ENCODE results near the gene ADD1. TPM values are rescaled to one million over a fixed set of nuclear protein-coding genes. Genes with fewer than 3 reads are reported as not detected.

ADD1 gene
- total RNA-seq, 2 experiments from 2014 or later = 153 TPM

DNA sequence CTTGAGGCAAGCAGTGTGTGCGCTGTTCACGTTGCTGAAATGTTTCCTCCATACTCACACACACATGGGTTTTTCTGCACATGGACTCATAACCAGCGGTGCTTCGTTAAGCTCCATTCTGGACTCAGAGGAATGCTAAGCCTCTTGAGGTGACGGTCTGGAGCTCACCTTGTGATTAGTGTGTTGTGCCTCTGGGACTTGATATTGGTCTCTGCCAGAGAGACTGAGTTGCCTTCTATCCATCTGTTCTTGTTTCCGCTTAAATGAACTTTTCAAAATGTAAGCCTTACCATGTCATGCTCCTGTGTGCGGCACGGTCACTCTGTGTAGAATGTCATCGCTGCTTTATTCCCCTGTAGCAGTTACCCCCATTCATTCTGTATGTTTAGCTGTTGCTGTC is 42.5 kb downstream of the ADD1 start:
- Histone ChIP-seq H3K9me3 (ENCODE audit: control insufficient read depth in 1 of 2, insufficient read depth in 1 of 2, low read length in 2 of 2) (no peaks in the 10 kb centered on the region), H3K27me3 (ENCODE audit: control insufficient read depth in 1 of 2, insufficient read depth in 2 of 2, low read length in 2 of 2) (no peaks in the 10 kb centered on the region), H3K36me3 (ENCODE audit: insufficient read depth, low read length) (peaks cover 78% of the 10 kb centered on the region), H3K27ac (ENCODE audit: low read depth in 1 of 2, low read length in 2 of 2) (no peak overlapping the region), H3K4me3 (ENCODE audit: low read length) (no peak overlapping the region), H3K4me1 (ENCODE audit: insufficient read depth, low read length) (no peaks in the 10 kb centered on the region)
- ChIA-PET POLR2A (no interaction called here), CTCF (no interaction called here)
- H3K27me3 Mint-ChIP-seq = no peaks in the 10 kb centered on the region
- ATAC-seq (ENCODE audit: poor library complexity) (no peak), DNase-seq (no peak)
- intact Hi-C loops (cut with DNase I, micrococcal nuclease) = no loop called here
- TF ChIP-seq, protein P1, sequence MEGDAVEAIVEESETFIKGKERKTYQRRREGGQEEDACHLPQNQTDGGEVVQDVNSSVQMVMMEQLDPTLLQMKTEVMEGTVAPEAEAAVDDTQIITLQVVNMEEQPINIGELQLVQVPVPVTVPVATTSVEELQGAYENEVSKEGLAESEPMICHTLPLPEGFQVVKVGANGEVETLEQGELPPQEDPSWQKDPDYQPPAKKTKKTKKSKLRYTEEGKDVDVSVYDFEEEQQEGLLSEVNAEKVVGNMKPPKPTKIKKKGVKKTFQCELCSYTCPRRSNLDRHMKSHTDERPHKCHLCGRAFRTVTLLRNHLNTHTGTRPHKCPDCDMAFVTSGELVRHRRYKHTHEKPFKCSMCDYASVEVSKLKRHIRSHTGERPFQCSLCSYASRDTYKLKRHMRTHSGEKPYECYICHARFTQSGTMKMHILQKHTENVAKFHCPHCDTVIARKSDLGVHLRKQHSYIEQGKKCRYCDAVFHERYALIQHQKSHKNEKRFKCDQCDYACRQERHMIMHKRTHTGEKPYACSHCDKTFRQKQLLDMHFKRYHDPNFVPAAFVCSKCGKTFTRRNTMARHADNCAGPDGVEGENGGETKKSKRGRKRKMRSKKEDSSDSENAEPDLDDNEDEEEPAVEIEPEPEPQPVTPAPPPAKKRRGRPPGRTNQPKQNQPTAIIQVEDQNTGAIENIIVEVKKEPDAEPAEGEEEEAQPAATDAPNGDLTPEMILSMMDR (IDR thresholded peaks at IDR 0.05) = no peak
- H3K27ac Mint-ChIP-seq = peak overlapping the region; percentile 17
- H3K4me3 Mint-ChIP-seq = no peak overlapping the region
- peaks cover 79% of the 10 kb centered on the region for H3K36me3 Mint-ChIP-seq (ENCODE audit: low read depth)
- H3K4me1 Mint-ChIP-seq (ENCODE audit: low read depth) = peaks cover 15% of the 10 kb centered on the region
- no peaks in the 10 kb centered on the region for H3K9me3 Mint-ChIP-seq

DNA sequence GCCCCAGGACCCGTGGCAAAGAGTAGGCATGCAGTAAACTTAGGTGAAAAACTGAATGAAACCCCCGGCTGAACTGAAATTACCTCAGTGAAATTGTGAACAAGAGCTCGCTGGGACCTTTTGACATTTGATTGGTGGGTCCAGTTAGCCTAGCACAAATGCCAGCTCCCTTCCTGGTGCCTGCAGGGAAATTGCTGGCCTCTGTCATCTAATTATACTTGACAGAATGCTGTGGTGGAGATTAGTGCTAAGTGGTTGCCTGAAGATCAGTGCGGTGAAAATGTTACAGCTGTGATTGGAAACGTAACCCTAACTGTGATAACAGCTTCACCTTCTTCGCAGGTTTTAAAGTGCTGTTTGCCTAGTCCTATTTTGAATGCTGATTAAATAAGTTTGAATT is 43.0 kb downstream of the ADD1 start:
- H3K4me3 ChIP-seq (ENCODE audit: low read length) = no peak overlapping the region
- Mint-ChIP-seq H3K36me3 (ENCODE audit: low read depth) (peaks cover 78% of the 10 kb centered on the region), H3K4me3 (no peak overlapping the region), H3K27ac (no peak overlapping the region), H3K4me1 (ENCODE audit: low read depth) (peaks cover 15% of the 10 kb centered on the region), H3K9me3 (no peaks in the 10 kb centered on the region), H3K27me3 (no peaks in the 10 kb centered on the region)
- POLR2A ChIA-PET = no interaction called here
- TF ChIP-seq, protein P1 (IDR thresholded peaks at IDR 0.05) = no peak
- CTCF ChIA-PET = no interaction called here
- H3K27me3 ChIP-seq (ENCODE audit: control insufficient read depth in 1 of 2, insufficient read depth in 2 of 2, low read length in 2 of 2) = no peaks in the 10 kb centered on the region
- no peak overlapping the region for H3K27ac ChIP-seq (ENCODE audit: low read depth in 1 of 2, low read length in 2 of 2)
- no peak for ATAC-seq (ENCODE audit: poor library complexity)
- peaks cover 75% of the 10 kb centered on the region for H3K36me3 ChIP-seq (ENCODE audit: insufficient read depth, low read length)
- DNase-seq = no peak
- H3K9me3 ChIP-seq (ENCODE audit: control insufficient read depth in 1 of 2, insufficient read depth in 1 of 2, low read length in 2 of 2) = no peaks in the 10 kb centered on the region
- no peaks in the 10 kb centered on the region for H3K4me1 ChIP-seq (ENCODE audit: insufficient read depth, low read length)
- intact Hi-C loops (cut with DNase I, micrococcal nuclease) = no loop called here

DNA sequence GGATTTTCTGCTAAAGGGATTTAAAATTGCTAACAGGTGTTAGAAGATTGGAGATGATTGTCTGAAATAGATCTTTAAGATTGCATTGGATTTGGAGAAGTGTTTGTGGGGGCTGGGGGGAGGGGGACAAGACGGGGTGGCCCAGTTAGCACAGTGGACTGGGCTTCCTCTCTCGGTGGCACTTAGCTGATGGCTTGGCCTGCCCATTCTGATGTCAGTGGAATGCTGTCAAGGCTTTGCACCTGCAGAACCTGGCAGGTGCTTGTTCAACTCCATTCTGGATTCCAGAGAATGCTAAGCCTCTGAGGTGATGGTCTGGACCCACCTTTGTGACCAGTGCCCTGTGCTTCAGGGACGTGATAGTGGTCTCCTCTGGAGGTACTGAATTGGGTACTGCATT is 43.7 kb downstream of the ADD1 start:
- TF ChIP-seq, protein P1 (IDR thresholded peaks at IDR 0.05) = no peak
- intact Hi-C loops (cut with DNase I, micrococcal nuclease) = no loop called here
- no peaks in the 10 kb centered on the region for H3K27me3 ChIP-seq (ENCODE audit: control insufficient read depth in 1 of 2, insufficient read depth in 2 of 2, low read length in 2 of 2)
- H3K4me3 ChIP-seq (ENCODE audit: low read length) = no peak overlapping the region
- no peak overlapping the region for H3K4me3 Mint-ChIP-seq
- CTCF ChIA-PET = no interaction called here
- no peak overlapping the region for H3K27ac Mint-ChIP-seq
- peaks cover 69% of the 10 kb centered on the region for H3K36me3 ChIP-seq (ENCODE audit: insufficient read depth, low read length)
- no peak overlapping the region for H3K27ac ChIP-seq (ENCODE audit: low read depth in 1 of 2, low read length in 2 of 2)
- H3K4me1 ChIP-seq (ENCODE audit: insufficient read depth, low read length) = no peaks in the 10 kb centered on the region
- no peaks in the 10 kb centered on the region for H3K27me3 Mint-ChIP-seq
- peaks cover 15% of the 10 kb centered on the region for H3K4me1 Mint-ChIP-seq (ENCODE audit: low read depth)
- peaks cover 75% of the 10 kb centered on the region for H3K36me3 Mint-ChIP-seq (ENCODE audit: low read depth)
- no peaks in the 10 kb centered on the region for H3K9me3 ChIP-seq (ENCODE audit: control insufficient read depth in 1 of 2, insufficient read depth in 1 of 2, low read length in 2 of 2)
- no peaks in the 10 kb centered on the region for H3K9me3 Mint-ChIP-seq
- POLR2A ChIA-PET = no interaction called here
- ATAC-seq (ENCODE audit: poor library complexity) (no peak), DNase-seq (no peak)

All from CD4-positive, alpha-beta T cell (primary cell).